CD4-positive, alpha-beta T cell (primary cell): ENCODE measurements around the gene NUS1. TPM values are rescaled to one million over a fixed set of nuclear protein-coding genes. Genes with fewer than 3 reads are reported as not detected.
A peak's percentile ranks its signal among the peaks of the same experiment; 100 is the strongest.
"Not testable (repeated sequence)": the region's sequence is repeated elsewhere in the genome, so short reads cannot be mapped to it uniquely, and the experiment has no call there.

Experiments
- ATAC-seq: fragments of 200-7000 bp; cut with Tn5 transposase; one replicate; pipeline ENCODE4 v1.10.0; 2022; ENCODE audit warnings: mild to moderate bottlenecking; ENCODE audit not compliant: poor library complexity
- CTCF ChIA-PET: fragments of 350-600 bp; sonication (Branson Sonifier 250); formaldehyde crosslinking; loops from one replicate; lab custom pipeline; 2021; ENCODE audit warnings: antibody characterized with exemption, inconsistent platforms; lab: Charles Lee
- POLR2A ChIA-PET: fragments of 350-600 bp; sonication (Branson Sonifier 250); formaldehyde crosslinking; loops from one replicate; lab custom pipeline; 2021; ENCODE audit warnings: antibody characterized with exemption, inconsistent platforms; lab: Charles Lee
- DNase-seq, 14 experiments: peaks; one replicate each; pipeline ENCODE4 v3.0.0-alpha.2; 2013 to 2020; ENCODE audit warnings: mixed read lengths in 2 of 14
- H3K27ac ChIP-seq, 2 donors: one replicate each; pipeline versions ENCODE4 v1.5.1 to v1.7.0; 2013; ENCODE audit warnings: low read length in 2 of 2, low read depth in 1 of 2, mild to moderate bottlenecking in 1 of 2
- H3K27me3 ChIP-seq, 2 experiments: 1 replicate in 1 of 2; 2 replicates in 1 of 2; pipeline versions ENCODE4 v1.6.1 to v1.7.0; 2013; ENCODE audit warnings: low read length in 2 of 2, control low read depth in 1 of 2, mild to moderate bottlenecking in 1 of 2, moderate library complexity in 1 of 2; ENCODE audit not compliant: insufficient read depth in 2 of 2, control insufficient read depth in 1 of 2
- H3K36me3 ChIP-seq: one replicate; pipeline ENCODE4 v1.6.1; 2013; ENCODE audit warnings: low read length, control low read depth; ENCODE audit not compliant: insufficient read depth
- H3K4me1 ChIP-seq: one replicate; pipeline ENCODE4 v1.6.1; 2013; ENCODE audit warnings: low read length, control low read depth; ENCODE audit not compliant: insufficient read depth
- H3K4me3 ChIP-seq: one replicate; pipeline ENCODE4 v1.5.1; 2013; ENCODE audit warnings: mild to moderate bottlenecking, low read length, moderate library complexity
- H3K9me3 ChIP-seq, 2 experiments: 1 replicate in 1 of 2; 2 replicates in 1 of 2; pipeline versions ENCODE4 v1.6.1 to v1.7.0; 2013; ENCODE audit warnings: low read length in 2 of 2, mild to moderate bottlenecking in 2 of 2, control low read depth in 1 of 2, moderate library complexity in 1 of 2; ENCODE audit not compliant: control insufficient read depth in 1 of 2, insufficient read depth in 1 of 2
- H3K27ac Mint-ChIP-seq: one replicate; pipeline ENCODE4 v1.8.0; 2020; ENCODE audit warnings: mixed read lengths
- H3K27me3 Mint-ChIP-seq: one replicate; pipeline ENCODE4 v1.8.0; 2021; ENCODE audit warnings: mixed read lengths
- H3K36me3 Mint-ChIP-seq: one replicate; pipeline ENCODE4 v1.8.0; 2021; ENCODE audit warnings: low read depth, mixed read lengths
- H3K4me1 Mint-ChIP-seq: one replicate; pipeline ENCODE4 v1.8.0; 2021; ENCODE audit warnings: low read depth, mixed read lengths
- H3K4me3 Mint-ChIP-seq: one replicate; pipeline ENCODE4 v1.8.0; 2020; ENCODE audit warnings: mild to moderate bottlenecking, mixed read lengths
- H3K9me3 Mint-ChIP-seq: one replicate; pipeline ENCODE4 v1.8.0; 2020; ENCODE audit warnings: mixed read lengths
- CTCF ChIP-seq: fragments of 200-600 bp; IDR thresholded peaks from one replicate; pipeline ENCODE4 v1.8.0; 2022; ENCODE audit warnings: antibody characterized with exemption, mild to moderate bottlenecking
- intact Hi-C, 2 experiments: fragments of 100-400 bp; cut with DNase I in 1 of 2; cut with micrococcal nuclease in 1 of 2; formaldehyde crosslinking; loops; one replicate each; pipeline versions ENCODE4 v1.15.1 to v1.9.0; 2023 to 2025; cut with DNase I, micrococcal nuclease
- total RNA-seq, 174 experiments: library from RNA in 2 of 174; stranded (reverse) in 2 of 174; gene quantifications; one replicate each; pipeline ENCODE4 v1.2.3 and lab custom pipeline; 2021 to 2026

The NUS1 gene
- total RNA-seq, 2 experiments from 2014 or later, result 16.2 to 16.6 TPM

- peaks cover 77% of the 10 kb centered on the region for H3K4me1 Mint-ChIP-seq
- intact Hi-C loops, result no loop called here
- no peak for TF ChIP-seq CTCF
- peaks cover 9% of the 10 kb centered on the region for H3K4me1 ChIP-seq
- ChIA-PET POLR2A (no interaction called here), CTCF (no interaction called here)
- H3K9me3 ChIP-seq, result no peaks in the 10 kb centered on the region
- no peak overlapping the region for H3K4me3 ChIP-seq
- no peaks in the 10 kb centered on the region for H3K27me3 ChIP-seq
- H3K9me3 Mint-ChIP-seq, result no peaks in the 10 kb centered on the region
- DNase-seq (no peak), ATAC-seq (no peak)
- H3K36me3 Mint-ChIP-seq, result peaks cover 21% of the 10 kb centered on the region
- no peak overlapping the region for H3K4me3 Mint-ChIP-seq
- no peak overlapping the region for H3K27ac Mint-ChIP-seq
- H3K27ac ChIP-seq, result no peak overlapping the region
- no peaks in the 10 kb centered on the region for H3K27me3 Mint-ChIP-seq
- no peaks in the 10 kb centered on the region for H3K36me3 ChIP-seq
Observed at GRCh38 chr6:117685359-117685758, 10.1 kb downstream of the NUS1 start.

GRCh38 chr6:117687021-117687648, 11.9 kb downstream of the NUS1 start:
- ATAC-seq (no peak), DNase-seq (no peak)
- TF ChIP-seq CTCF, result no peak
- Mint-ChIP-seq H3K4me3 (no peak overlapping the region), H3K27me3 (no peaks in the 10 kb centered on the region), H3K4me1 (peaks cover 69% of the 10 kb centered on the region), H3K36me3 (peaks cover 16% of the 10 kb centered on the region), H3K9me3 (no peaks in the 10 kb centered on the region), H3K27ac (peak overlapping the region; percentile 5)
- no peak overlapping the region for H3K27ac ChIP-seq
- H3K4me3 ChIP-seq, result no peak overlapping the region
- peaks cover 3% of the 10 kb centered on the region for H3K4me1 ChIP-seq
- H3K9me3 ChIP-seq, result no peaks in the 10 kb centered on the region
- ChIA-PET CTCF (no interaction called here), POLR2A (no interaction called here)
- intact Hi-C loops, result no loop called here
- H3K27me3 ChIP-seq, result no peaks in the 10 kb centered on the region
- H3K36me3 ChIP-seq, result no peaks in the 10 kb centered on the region

GRCh38 chr6:117689584-117689983, 14.3 kb downstream of the NUS1 start:
- peaks cover 15% of the 10 kb centered on the region for H3K36me3 ChIP-seq
- CTCF ChIA-PET, result interaction anchor here (1.3 kb wide), 1 partner anchor 10 kb away, joined by 4 read pairs; no protein-coding TSS in a partner anchor
- Mint-ChIP-seq H3K4me1 (peaks cover 47% of the 10 kb centered on the region), H3K36me3 (peaks cover 39% of the 10 kb centered on the region)
- H3K27me3 Mint-ChIP-seq, H3K27me3 ChIP-seq, DNase-seq, POLR2A ChIA-PET, intact Hi-C loops, H3K4me3 ChIP-seq, H3K27ac Mint-ChIP-seq, H3K27ac ChIP-seq, H3K9me3 Mint-ChIP-seq, H3K9me3 ChIP-seq, H3K4me1 ChIP-seq, H3K4me3 Mint-ChIP-seq, ATAC-seq: not testable (repeated sequence)

GRCh38 chr6:117706504-117706903, 31.2 kb downstream of the NUS1 start:
- Histone ChIP-seq H3K9me3 (no peaks in the 10 kb centered on the region), H3K4me1 (no peaks in the 10 kb centered on the region), H3K4me3 (no peak overlapping the region), H3K27ac (no peak overlapping the region), H3K27me3 (no peaks in the 10 kb centered on the region), H3K36me3 (peaks cover 41% of the 10 kb centered on the region)
- DNase-seq, result no peak
- ATAC-seq, result no peak
- POLR2A ChIA-PET, result no interaction called here
- TF ChIP-seq CTCF, result no peak
- Mint-ChIP-seq H3K9me3 (no peaks in the 10 kb centered on the region), H3K36me3 (peaks cover 4% of the 10 kb centered on the region), H3K4me1 (no peaks in the 10 kb centered on the region), H3K27ac (no peak overlapping the region), H3K4me3 (no peak overlapping the region), H3K27me3 (no peaks in the 10 kb centered on the region)
- intact Hi-C loops, result no loop called here
- CTCF ChIA-PET, result no interaction called here

GRCh38 chr6:117706936-117707509, 31.8 kb downstream of the NUS1 start:
- H3K36me3 ChIP-seq, result peaks cover 41% of the 10 kb centered on the region
- H3K27me3 ChIP-seq, POLR2A ChIA-PET, DNase-seq, H3K4me1 ChIP-seq, H3K27ac ChIP-seq, H3K4me1 Mint-ChIP-seq, H3K9me3 ChIP-seq, CTCF ChIA-PET, H3K27ac Mint-ChIP-seq, H3K27me3 Mint-ChIP-seq, H3K9me3 Mint-ChIP-seq, ATAC-seq, H3K4me3 Mint-ChIP-seq, intact Hi-C loops, H3K36me3 Mint-ChIP-seq, H3K4me3 ChIP-seq: not testable (repeated sequence)
